ENCODE measurements around the gene SLMAP.

DNA sequence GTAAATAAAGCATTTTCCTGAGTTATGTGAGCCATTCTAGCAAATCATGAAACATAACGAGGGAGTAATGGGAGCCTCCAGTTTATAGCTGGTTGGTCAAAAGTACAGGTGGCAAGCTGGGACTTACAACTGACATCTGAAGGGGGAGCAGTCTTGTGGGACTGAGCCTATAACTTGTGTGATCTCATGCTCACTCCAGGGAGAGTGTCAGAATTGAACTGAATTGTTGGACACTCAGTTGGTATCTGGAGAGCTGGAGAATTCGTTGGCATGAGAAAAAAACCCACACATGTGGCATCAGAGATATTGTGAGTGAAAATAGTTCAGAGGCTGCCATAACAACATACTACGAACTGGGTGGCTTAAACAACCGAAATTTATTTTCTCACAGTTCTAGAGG is 40.4 kb upstream of the SLMAP start:
- TF ChIP-seq, protein P1, sequence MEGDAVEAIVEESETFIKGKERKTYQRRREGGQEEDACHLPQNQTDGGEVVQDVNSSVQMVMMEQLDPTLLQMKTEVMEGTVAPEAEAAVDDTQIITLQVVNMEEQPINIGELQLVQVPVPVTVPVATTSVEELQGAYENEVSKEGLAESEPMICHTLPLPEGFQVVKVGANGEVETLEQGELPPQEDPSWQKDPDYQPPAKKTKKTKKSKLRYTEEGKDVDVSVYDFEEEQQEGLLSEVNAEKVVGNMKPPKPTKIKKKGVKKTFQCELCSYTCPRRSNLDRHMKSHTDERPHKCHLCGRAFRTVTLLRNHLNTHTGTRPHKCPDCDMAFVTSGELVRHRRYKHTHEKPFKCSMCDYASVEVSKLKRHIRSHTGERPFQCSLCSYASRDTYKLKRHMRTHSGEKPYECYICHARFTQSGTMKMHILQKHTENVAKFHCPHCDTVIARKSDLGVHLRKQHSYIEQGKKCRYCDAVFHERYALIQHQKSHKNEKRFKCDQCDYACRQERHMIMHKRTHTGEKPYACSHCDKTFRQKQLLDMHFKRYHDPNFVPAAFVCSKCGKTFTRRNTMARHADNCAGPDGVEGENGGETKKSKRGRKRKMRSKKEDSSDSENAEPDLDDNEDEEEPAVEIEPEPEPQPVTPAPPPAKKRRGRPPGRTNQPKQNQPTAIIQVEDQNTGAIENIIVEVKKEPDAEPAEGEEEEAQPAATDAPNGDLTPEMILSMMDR (IDR thresholded peaks at IDR 0.05), result no peak
- TF ChIP-seq POLR2AphosphoS5 (IDR thresholded peaks at IDR 0.05), result no peak

Data from suprapubic skin (tissue), 3 donors.